Neural cell (in vitro differentiated cells): ENCODE data around the gene PLEKHM3.

Source experiments
- POLR2AphosphoS5 ChIP-seq: IDR thresholded peaks from 2 replicates; pipeline ENCODE4 v1.6.1; 2012
- TF ChIP-seq, protein P1 (sequence below): fragments of 450-650 bp; IDR thresholded peaks from 2 replicates; pipeline ENCODE4 v1.5.1; 2014; ENCODE audit warnings: antibody characterized with exemption, mild to moderate bottlenecking, moderate library complexity; ENCODE audit not compliant: poor library complexity, severe bottlenecking
- TF ChIP-seq, protein P2 (sequence below): IDR thresholded peaks from 2 replicates; pipeline ENCODE4 v1.6.1; 2012; ENCODE audit warnings: borderline replicate concordance

DNA sequence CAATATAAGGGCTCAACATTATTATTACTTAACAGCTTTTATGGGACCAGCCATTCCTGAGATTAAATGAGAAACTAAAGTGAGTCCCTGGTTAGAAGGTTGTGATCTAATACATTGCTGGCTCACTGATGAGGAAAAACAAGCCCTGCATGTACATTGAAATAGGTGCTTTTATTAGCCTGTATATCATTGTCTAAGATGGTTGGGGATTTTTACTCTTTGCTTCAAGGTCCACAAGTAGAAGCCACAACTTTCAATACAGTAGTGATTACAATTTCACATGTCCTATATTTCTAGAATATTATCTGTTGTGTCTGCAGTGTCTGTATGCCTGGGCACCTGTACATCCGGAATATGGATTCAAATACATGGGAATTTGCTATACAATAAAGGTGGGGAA lies 151.5 kb downstream of the PLEKHM3 start:
- TF ChIP-seq, protein P1, sequence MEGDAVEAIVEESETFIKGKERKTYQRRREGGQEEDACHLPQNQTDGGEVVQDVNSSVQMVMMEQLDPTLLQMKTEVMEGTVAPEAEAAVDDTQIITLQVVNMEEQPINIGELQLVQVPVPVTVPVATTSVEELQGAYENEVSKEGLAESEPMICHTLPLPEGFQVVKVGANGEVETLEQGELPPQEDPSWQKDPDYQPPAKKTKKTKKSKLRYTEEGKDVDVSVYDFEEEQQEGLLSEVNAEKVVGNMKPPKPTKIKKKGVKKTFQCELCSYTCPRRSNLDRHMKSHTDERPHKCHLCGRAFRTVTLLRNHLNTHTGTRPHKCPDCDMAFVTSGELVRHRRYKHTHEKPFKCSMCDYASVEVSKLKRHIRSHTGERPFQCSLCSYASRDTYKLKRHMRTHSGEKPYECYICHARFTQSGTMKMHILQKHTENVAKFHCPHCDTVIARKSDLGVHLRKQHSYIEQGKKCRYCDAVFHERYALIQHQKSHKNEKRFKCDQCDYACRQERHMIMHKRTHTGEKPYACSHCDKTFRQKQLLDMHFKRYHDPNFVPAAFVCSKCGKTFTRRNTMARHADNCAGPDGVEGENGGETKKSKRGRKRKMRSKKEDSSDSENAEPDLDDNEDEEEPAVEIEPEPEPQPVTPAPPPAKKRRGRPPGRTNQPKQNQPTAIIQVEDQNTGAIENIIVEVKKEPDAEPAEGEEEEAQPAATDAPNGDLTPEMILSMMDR, result no peak
- TF ChIP-seq POLR2AphosphoS5, result no peak
- TF ChIP-seq, protein P2, sequence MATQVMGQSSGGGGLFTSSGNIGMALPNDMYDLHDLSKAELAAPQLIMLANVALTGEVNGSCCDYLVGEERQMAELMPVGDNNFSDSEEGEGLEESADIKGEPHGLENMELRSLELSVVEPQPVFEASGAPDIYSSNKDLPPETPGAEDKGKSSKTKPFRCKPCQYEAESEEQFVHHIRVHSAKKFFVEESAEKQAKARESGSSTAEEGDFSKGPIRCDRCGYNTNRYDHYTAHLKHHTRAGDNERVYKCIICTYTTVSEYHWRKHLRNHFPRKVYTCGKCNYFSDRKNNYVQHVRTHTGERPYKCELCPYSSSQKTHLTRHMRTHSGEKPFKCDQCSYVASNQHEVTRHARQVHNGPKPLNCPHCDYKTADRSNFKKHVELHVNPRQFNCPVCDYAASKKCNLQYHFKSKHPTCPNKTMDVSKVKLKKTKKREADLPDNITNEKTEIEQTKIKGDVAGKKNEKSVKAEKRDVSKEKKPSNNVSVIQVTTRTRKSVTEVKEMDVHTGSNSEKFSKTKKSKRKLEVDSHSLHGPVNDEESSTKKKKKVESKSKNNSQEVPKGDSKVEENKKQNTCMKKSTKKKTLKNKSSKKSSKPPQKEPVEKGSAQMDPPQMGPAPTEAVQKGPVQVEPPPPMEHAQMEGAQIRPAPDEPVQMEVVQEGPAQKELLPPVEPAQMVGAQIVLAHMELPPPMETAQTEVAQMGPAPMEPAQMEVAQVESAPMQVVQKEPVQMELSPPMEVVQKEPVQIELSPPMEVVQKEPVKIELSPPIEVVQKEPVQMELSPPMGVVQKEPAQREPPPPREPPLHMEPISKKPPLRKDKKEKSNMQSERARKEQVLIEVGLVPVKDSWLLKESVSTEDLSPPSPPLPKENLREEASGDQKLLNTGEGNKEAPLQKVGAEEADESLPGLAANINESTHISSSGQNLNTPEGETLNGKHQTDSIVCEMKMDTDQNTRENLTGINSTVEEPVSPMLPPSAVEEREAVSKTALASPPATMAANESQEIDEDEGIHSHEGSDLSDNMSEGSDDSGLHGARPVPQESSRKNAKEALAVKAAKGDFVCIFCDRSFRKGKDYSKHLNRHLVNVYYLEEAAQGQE, result no peak
